GM10248 (cell line): ENCODE measurements around the gene NOA1.
"Not testable (repeated sequence)": the region's sequence is repeated elsewhere in the genome, so short reads cannot be mapped to it uniquely, and the experiment has no call there.

Experiments used
- CTCF ChIA-PET: fragments of 300-600 bp; sonication (Branson Sonifier 250); formaldehyde crosslinking; extraction: SDS; loops from one replicate; lab custom pipeline; 2021; ENCODE audit warnings: antibody characterized with exemption; lab: Yijun Ruan, JAX
- POLR2A ChIA-PET: fragments of 350-650 bp; sonication (Branson Sonifier 250); formaldehyde crosslinking; extraction: SDS; loops from one replicate; lab custom pipeline; 2020; ENCODE audit warnings: antibody characterized with exemption; lab: Yijun Ruan, JAX
- DNase-seq: peaks from one replicate; pipeline ENCODE4 v3.0.0; 2012; ENCODE audit errors: extremely low spot score
- CTCF ChIP-seq: IDR thresholded peaks from 2 replicates; pipeline ENCODE4 v1.5.1; 2012; ENCODE audit warnings: mild to moderate bottlenecking, low read depth; ENCODE audit errors: extremely low read depth, missing control alignments, control extremely low read depth

NOA1 gene

DNA sequence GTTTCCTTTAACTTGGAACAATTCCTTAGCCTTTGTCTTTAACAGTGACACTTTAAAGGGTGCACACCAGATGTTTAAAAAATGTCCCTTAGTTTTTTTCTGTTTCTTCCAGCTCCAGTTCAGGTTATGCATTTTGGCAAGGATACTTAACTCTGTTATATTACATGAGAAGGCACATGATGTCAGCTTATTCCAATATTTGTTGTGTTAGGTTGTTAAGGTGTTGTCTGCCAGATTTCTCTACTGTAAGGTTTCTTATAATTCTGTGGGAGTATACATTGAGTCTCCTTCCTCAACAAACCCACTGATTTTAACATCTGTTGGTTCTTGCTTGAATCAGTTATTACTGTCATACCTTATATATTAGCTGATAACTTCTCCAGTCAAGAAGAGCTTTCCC is 36.4 kb downstream of the NOA1 start:
- no peak for DNase-seq
- POLR2A ChIA-PET = no interaction called here
- no peak for TF ChIP-seq CTCF
- CTCF ChIA-PET = interaction anchor here (1.1 kb wide), 1 partner anchor 18 kb away, joined by 3 read pairs; no protein-coding TSS in a partner anchor

DNA sequence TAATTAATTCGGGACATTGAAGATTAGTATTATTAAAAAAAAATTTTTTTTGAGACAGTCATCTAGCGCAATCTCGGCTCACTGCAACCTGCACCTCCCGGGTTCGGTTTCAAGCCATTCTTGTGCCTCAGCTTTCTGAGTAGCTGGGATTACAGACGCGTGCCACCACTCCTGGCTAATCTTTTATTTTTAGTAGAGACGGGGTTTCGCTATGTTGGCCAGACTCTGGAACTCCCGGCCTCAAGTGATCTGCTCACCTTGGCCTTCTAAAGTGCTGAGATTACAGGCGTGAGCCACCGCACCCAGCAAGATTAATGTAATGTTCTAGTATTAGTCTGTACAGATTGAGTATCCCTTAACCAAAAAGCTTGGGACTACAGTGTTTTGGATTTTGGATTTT is 37.0 kb downstream of the NOA1 start:
- CTCF ChIA-PET = interaction anchor here (1.5 kb wide), 1 partner anchor 18 kb away, joined by 4 read pairs; no protein-coding TSS in a partner anchor
- POLR2A ChIA-PET = no interaction called here
- DNase-seq = no peak
- no peak for TF ChIP-seq CTCF

GRCh38 chr4:56939826-56940225 is 37.6 kb downstream of the NOA1 start:
- CTCF ChIA-PET = interaction anchor here (1.5 kb wide), 1 partner anchor 18 kb away, joined by 4 read pairs; no protein-coding TSS in a partner anchor
- DNase-seq, POLR2A ChIA-PET: not testable (repeated sequence)

DNA sequence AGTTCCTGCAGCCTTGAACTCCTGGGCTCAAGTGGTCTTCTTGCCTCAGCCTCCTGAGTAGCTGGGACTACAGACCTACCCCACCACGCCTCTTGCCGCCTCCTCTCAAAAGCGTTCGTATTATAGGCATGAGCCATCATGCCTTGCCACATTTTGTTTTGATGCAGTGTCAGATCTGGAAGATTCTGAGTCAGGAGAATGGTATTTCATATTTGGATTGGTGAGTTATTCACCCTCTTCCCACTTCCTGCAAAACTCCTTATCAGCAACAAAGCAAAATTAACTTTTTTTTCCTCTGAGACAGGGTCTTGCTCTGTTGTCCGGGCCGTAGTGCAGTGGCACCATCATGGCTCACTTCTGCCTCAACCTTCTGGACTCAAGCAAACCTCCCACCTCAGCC is 40.1 kb downstream of the NOA1 start:
- no peak for DNase-seq
- no peak for TF ChIP-seq CTCF
- POLR2A ChIA-PET = no interaction called here
- CTCF ChIA-PET = no interaction called here

- TF ChIP-seq CTCF = no peak
- no peak for DNase-seq
- ChIA-PET POLR2A (no interaction called here), CTCF (no interaction called here)
Measured at GRCh38 chr4:56931924-56932323, 45.5 kb downstream of the NOA1 start.

DNA sequence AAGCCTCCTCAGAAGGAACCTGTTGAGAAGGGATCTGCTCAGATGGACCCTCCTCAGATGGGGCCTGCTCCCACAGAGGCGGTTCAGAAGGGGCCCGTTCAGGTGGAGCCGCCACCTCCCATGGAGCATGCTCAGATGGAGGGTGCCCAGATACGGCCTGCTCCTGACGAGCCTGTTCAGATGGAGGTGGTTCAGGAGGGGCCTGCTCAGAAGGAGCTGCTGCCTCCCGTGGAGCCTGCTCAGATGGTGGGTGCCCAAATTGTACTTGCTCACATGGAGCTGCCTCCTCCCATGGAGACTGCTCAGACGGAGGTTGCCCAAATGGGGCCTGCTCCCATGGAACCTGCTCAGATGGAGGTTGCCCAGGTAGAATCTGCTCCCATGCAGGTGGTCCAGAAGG is 46.8 kb downstream of the NOA1 start:
- POLR2A ChIA-PET = no interaction called here
- no peak for TF ChIP-seq CTCF
- CTCF ChIA-PET = no interaction called here
- DNase-seq = no peak

DNA sequence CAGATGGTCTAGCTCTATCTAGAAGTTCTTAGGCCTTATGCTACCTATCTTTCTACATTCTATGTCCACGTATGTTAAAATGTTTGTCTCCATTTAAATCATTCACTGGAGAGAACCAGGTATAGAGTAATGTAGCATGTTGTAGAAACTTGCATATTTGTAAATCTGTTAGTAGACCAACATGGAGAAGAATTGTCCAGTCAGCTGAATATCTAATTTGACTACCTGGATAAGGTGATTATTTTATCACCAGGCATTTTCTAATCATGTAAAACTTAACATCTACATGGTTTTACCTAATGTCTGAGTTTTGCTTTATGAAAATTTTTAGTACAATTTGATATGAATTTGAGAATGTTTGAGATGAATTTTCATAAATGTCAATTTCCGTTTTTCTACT is 50.2 kb downstream of the NOA1 start:
- TF ChIP-seq CTCF = no peak
- POLR2A ChIA-PET = no interaction called here

GRCh38 chr4:56914977-56915376 is 62.4 kb downstream of the NOA1 start:
- CTCF ChIA-PET = interaction anchor here (1.1 to 2.3 kb wide), 2 partner anchors 8 to 1109 kb away, joined by 3 to 8 read pairs; no protein-coding TSS in a partner anchor
- DNase-seq, POLR2A ChIA-PET: not testable (repeated sequence)

More for the DNA sequence above, 50.2 kb downstream of the NOA1 start:
- DNase-seq = no peak
- CTCF ChIA-PET = interaction anchor here (0.6 to 1.7 kb wide), 3 partner anchors 14 to 1577 kb away, joined by 3 read pairs; no protein-coding TSS in a partner anchor
